Left renal cortex interstitium (tissue), 4 donors: ENCODE results near the gene RGN. TPM values are rescaled to one million over a fixed set of nuclear protein-coding genes. Genes with fewer than 3 reads are reported as not detected.
A peak's percentile ranks its signal among the peaks of the same experiment; 100 is the strongest.
"Not testable (repeated sequence)": the region's sequence is repeated elsewhere in the genome, so short reads cannot be mapped to it uniquely, and the experiment has no call there.

Experiments used
- DNase-seq, 4 donors: peaks; one replicate each; pipeline ENCODE4 v3.0.0-alpha.2; 2013; ENCODE audit warnings: low read depth in 4 of 4, low spot score in 2 of 4, missing footprints in 1 of 4
- polyA plus RNA-seq, 4 donors: library from polyadenylated mRNA; unstranded; fragments of 120-200 nt; gene quantifications; one replicate each; pipeline ENCODE4 v1.2.1, GENCODE V29; 2013; ENCODE audit not compliant: insufficient read length in 4 of 4

Gene RGN
- polyA plus RNA-seq, 4 donors, result 29.6 to 34.9 (median 31.2) TPM

GRCh38 chrX:47112316-47112954 is 34.2 kb downstream of the RGN start:
- DNase-seq, result no peak

DNA sequence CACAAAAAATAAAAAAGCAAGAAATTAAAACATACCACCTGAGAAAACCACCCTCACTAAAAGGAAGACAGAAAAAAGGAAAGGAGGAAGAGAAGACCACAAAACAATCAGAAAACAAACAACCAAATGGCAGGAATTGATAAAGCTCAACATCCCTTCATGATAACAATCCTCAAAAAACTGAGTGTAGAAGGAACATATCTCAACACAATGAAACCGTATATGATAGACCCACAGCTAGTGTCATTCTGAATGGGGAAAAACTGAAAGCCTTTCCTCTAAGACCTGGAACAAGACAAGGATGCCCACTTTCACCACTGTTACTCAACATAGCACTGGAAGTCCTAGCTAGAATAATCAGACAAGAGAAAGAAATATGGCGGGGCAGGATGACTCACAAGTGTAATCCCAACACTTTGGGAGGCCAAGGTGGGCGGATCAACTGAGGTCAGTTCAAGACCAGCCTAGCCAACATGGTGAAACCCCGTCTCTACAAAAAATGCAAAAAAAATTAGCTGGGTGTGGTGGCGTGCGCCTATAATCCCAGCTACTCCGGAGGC is 38.4 kb downstream of the RGN start:
- not testable (repeated sequence) for DNase-seq

GRCh38 chrX:47124466-47124865 is 46.2 kb downstream of the RGN start:
- DNase-seq, result not testable (repeated sequence)

DNA sequence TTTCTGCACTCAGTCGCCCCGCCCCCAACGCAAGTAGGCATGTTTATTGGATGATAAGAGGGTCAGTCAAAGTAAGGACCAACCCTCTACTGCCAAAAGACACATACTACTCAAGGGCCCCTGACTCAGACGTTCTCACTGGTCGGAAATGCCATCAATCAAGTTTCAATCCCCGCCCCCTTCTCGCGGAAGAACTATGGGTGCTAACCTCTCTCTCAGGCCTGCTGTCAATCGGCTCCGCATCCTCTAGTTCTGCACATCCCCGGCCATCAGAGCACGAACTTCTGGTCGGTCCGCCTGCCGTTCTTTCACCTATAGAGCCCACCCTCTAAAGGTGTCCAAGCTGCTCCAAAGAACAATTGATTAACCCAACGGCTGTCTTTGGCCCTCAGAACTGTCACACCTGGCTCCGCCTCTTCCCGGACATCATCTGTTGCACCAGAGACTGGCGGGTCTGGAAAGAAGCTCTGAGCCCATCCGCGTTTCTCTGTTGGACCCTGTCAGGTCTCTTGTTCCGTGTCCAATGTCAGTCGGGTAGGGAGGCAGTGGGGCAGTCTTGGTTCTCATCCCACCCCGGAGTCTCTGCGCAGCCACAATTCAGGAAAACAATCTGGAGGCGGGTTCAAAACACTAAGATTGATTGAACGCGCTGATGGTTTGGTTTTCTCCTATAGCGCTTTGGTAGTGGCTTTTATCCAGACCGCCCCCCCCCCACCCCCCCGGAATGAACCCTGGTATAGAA is 51.1 kb downstream of the RGN start:
- peak; percentile 85 to 96 (median 92) for DNase-seq

- no peak for DNase-seq
Observed at GRCh38 chrX:47129899-47130358, 51.7 kb downstream of the RGN start.

- DNase-seq, result no peak
Observed at GRCh38 chrX:47133493-47133892, 55.2 kb downstream of the RGN start.

GRCh38 chrX:47135650-47136049 is 57.4 kb downstream of the RGN start:
- not testable (repeated sequence) for DNase-seq

GRCh38 chrX:47138171-47138570 is 59.9 kb downstream of the RGN start:
- DNase-seq, result no peak

Other genes starting within 250 kb of the RGN start
- 10 to 100 TPM; 11.4 to 17.1 (median 15.0) TPM for gene RP2, start 241.4 kb upstream of the RGN start, polyA plus RNA-seq
- gene JADE3, start 166.0 kb upstream of the RGN start, polyA plus RNA-seq, result 10 to 100 TPM; 22.0 to 26.2 (median 23.5) TPM
- gene NDUFB11, start 66.3 kb downstream of the RGN start, polyA plus RNA-seq, result 100 to 1,000 TPM in 2 of 4 donors, 10 to 100 TPM in 2; 90.0 to 132 (median 103) TPM
- 10 to 100 TPM; 46.2 to 70.6 (median 60.8) TPM for gene RBM10, start 66.8 kb downstream of the RGN start, polyA plus RNA-seq
- 100 to 1,000 TPM; 207 to 308 (median 252) TPM for gene UBA1, start 115.4 kb downstream of the RGN start, polyA plus RNA-seq
- gene CDK16, start 140.2 kb downstream of the RGN start, polyA plus RNA-seq, result 100 to 1,000 TPM; 100 to 144 (median 125) TPM
- 100 to 1,000 TPM; 124 to 149 (median 141) TPM for gene USP11, start 154.6 kb downstream of the RGN start, polyA plus RNA-seq